Activated CD8-positive, alpha-beta memory T cell treated with anti-CD3 and anti-CD28 coated beads for 36 hours (primary cell): ENCODE data around the gene TUBB1. TPM values are rescaled to one million over a fixed set of nuclear protein-coding genes. Genes with fewer than 3 reads are reported as not detected.

Source experiments
- CTCF ChIA-PET: fragments of 350-600 bp; sonication (Branson Sonifier 250); formaldehyde crosslinking; loops from one replicate; lab custom pipeline; 2021; ENCODE audit warnings: antibody characterized with exemption; lab: Charles Lee
- POLR2A ChIA-PET: fragments of 350-600 bp; sonication (Branson Sonifier 250); formaldehyde crosslinking; loops from one replicate; lab custom pipeline; 2021; ENCODE audit warnings: antibody characterized with exemption; lab: Charles Lee
- total RNA-seq, 2 experiments: library from RNA; stranded (reverse); gene quantifications; one replicate each; pipeline ENCODE4 v1.2.3, GENCODE V29; 2021

The TUBB1 gene
- total RNA-seq, 2 experiments from 2014 or later = not detected

DNA sequence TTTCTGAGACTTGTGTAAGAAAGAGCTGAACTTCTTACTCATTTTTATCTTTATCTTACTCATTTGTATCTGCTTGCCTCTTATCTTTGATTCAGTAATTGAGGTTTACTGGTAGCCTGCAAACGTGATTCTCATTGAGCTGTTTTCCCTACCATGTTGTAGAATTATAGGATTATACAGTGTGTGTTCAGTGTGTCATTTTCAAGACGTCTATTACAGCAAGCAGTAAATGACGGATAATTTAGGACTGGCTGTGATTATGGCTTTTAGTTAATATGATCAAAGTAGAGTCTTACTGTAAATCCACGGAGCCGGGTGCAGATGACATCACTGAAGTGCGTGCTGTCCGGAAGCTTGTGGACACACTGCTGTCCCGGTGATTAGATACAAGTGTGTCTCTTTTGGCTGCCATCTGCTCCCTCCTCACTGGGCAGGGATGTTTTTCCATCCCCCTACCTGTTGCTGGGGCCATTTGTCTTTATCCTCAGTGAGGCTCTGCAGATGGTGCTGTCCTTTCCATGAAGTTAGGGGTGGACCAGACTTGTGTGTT lies 32.2 kb upstream of the TUBB1 start:
- ChIA-PET POLR2A (no interaction called here), CTCF (no interaction called here)

DNA sequence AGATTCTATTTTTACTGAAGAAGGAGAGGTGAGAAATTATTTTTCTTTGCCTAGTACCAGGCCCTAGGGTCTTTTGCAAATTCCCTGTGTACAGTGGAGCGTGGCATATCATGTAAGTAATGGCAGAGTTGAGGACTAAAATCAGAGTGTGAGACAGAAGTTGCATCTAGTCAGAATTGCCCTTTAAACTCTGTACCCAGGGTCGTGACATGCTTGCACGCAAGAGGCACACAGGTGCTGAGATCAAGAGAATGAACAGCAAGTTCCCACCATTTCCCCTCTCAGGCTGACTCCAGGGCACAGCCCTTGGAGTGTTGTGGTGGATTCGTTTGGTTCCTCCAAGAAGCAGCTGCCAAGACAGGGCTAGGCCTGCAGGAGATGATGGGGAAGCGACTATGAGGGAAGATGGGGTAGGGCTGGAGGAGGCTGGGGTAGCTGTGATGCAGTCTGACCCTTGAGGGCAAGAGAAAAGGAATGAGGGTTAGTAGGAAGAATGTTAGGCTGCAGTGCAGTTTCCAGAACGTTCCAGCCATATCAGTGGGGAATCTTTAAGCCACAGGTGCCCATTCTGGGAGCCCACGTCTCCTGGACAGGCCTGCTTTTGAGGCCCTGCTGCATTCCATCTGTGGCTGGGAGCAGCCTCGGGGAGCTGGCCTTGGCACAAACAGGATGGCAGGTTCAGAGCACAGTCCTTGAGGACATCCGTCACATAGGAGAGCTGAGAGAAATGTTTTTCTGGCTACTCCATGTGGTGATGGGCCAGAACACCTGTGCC lies 31.3 kb upstream of the TUBB1 start:
- ChIA-PET CTCF (no interaction called here), POLR2A (no interaction called here)

DNA sequence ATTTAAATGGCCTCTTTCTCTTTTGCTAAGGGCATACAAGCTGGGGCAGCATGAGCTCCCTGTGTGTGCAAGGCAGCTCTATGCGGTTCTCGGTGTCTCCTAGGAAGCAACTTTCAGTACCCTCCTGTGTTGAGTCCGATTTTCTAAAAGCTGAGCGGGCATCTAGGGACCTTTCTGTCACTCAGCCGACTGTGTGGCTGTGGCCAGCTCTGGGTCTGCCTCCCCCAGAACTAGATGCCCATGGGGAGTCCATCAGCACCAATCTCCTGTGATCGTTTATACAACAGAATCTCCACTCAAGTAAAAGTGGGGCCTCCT lies 30.7 kb upstream of the TUBB1 start:
- POLR2A ChIA-PET = no interaction called here
- CTCF ChIA-PET = no interaction called here

DNA sequence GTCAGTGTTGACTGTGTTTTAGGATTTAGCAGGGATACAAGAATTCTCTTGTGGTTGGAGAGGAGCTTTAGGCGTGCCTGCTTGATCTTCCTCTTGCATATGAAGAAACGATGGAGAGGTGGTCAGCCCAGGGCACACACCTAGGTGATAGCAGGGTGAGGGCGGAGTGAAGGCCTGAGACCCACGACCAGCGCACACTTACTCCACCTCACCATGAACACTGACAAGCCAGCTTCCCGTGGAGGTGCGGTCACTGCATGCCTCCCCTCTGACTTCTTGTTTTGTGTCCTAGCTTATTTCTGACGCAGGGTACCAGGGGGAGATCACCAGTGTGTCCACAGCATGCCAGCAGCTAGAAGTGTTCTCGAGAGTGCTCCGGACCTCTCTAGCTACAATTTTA lies 30.0 kb upstream of the TUBB1 start:
- CTCF ChIA-PET = no interaction called here

DNA sequence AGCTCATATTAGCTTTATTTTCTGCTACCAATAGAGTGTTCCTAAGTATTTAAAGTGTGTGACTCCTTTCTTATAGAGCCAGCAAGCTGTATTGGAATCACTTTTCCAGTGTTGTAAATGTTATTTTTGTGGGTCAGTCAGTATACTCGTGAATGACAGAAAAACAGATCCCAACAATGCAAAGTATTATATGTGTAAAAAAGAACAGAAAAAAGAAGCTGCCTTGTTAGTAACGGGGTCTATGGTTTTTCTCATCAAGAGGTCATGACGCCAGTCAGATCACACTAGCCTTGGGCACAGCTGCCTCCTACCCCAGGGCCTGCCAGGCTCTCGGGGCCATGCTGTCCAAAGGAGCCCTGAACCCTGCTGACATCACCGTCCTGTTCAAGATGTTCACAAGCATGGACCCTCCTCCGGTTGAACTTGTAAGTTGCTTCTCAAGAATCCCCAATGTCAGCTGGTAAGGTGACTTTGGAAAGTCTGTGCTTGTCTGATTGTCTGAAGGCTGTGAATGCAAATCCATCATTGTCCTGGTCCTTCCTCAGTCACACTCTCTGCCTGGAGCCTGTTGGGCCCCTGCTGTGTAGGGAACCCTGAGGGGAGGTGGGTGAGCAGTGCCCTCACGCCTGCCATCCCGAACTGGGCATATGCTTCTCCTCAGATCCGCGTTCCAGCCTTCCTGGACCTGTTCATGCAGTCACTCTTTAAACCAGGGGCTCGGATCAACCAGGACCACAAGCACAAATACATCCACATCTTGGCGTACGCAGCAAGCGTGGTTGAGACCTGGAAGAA lies 28.4 kb upstream of the TUBB1 start:
- CTCF ChIA-PET = interaction anchor here (1.0 kb wide), 1 partner anchor 14 kb away, joined by 3 read pairs; no protein-coding TSS in a partner anchor
- POLR2A ChIA-PET = interaction anchor here (0.8 kb wide), 1 partner anchor 10 kb away, joined by 3 read pairs; no protein-coding TSS in a partner anchor

More for the DNA sequence above, 30.0 kb upstream of the TUBB1 start:
- POLR2A ChIA-PET = no interaction called here

DNA sequence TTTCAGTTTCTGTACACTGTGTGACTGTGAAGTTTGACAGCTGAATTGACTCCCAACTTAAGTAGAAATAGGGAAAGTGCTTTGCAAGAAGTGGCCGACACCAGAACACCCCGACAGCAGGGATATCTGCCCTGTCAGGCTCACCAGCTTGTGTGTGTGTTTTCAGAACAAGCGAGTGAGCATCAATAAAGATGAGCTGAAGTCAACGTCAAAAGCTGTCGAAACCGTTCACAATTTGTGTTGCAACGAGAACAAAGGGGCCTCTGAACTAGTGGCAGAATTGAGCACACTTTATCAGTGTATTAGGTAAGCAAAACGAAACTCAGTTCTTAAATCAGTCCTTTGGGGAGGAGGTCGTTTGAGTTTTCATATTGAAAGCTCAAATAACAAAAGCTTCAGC lies 27.5 kb upstream of the TUBB1 start:
- ChIA-PET CTCF (interaction anchor here (0.6 kb wide), 1 partner anchor 123 kb away, joined by 4 read pairs; no protein-coding TSS in a partner anchor), POLR2A (interaction anchor here (0.8 kb wide), 1 partner anchor 9 kb away, joined by 3 read pairs; no protein-coding TSS in a partner anchor)

DNA sequence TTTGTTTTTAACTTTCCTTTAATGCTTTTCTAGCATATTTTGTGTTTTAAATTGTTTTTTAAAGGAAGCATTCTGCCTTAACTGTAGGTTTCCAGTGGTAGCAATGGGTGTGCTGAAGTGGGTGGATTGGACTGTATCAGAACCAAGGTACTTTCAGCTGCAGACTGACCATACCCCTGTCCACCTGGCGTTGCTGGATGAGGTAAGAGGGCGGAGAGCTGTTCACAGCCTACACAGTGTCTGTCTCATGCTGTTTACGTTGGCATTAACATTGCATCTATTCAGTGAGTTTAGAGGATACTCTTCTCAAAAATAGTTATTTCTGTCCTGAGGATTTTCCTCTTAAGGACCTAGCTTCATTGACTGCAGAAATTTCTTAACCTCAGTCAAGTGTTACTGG lies 26.3 kb upstream of the TUBB1 start:
- POLR2A ChIA-PET = no interaction called here
- CTCF ChIA-PET = interaction anchor here (0.6 kb wide), 1 partner anchor 11 kb away, joined by 4 read pairs; no protein-coding TSS in a partner anchor

DNA sequence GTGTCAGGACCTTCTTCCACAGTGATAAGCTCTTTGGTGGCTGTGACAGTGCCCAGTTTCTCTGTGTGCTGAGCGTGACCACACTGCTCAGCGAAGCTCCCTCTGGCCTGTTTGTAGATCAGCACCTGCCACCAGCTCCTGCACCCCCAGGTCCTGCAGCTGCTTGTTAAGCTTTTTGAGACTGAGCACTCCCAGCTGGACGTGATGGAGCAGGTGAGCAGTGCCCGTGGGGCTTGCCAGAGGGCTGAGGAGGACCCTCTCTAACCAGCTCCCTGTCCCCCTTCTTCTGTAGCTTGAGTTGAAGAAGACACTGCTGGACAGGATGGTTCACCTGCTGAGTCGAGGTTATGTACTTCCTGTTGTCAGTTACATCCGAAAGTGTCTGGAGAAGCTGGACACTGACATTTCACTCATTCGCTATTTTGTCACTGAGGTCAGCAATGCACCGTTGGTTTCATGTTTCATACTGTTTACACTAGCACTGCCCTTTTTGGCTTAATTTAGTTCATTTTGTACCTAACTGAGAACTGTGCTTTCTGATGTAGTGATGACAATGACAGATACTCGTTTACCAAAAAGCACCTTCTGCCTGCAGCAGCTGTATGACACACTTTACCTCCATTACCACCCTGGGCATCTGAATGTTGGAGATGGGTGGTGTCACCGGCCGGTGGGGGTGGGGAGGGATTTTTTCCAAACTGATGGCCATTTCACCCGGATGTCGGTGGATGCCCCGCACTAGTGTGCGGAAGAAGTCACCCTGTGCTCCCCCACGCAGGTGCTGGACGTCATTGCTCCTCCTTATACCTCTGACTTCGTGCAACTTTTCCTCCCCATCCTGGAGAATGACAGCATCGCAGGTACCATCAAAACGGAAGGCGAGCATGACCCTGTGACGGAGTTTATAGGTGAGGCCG lies 25.6 kb upstream of the TUBB1 start:
- ChIA-PET POLR2A (no interaction called here), CTCF (interaction anchor here (0.6 kb wide), 2 partner anchors 10 to 11 kb away, joined by 3 to 4 read pairs; no protein-coding TSS in a partner anchor)

DNA sequence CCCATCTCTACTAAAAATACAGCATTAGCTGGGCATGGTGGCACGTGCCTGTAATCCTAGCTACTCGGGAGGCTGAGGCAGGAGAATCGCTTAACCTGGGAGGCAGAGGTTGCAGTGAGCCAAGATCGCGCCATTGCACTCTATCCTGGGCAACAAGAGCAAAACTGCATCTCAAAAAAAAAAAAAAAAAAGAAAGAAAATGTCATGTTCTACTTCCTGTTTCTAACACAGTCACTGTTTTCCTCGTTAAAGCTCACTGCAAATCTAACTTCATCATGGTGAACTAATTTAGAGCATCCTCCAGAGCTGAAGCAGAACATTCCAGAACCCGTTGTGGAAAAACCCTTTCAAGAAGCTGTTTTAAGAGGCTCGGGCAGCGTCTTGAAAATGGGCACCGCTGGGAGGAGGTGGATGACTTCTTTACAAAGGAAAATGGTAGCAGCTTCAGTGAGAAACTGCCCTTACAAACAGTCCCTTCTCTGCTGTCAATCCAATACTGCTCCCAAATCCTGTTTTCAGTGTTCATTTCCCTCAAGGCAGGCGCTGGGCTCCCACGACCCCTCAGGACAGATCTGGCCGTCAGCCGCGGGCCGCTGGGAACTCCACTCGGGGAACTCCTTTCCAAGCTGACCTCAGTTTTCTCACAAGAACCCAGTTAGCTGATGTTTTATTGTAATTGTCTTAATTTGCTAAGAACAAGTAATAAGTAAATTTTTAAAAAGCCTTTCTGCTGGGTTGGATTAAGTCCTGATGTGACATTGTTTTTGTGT lies 24.7 kb upstream of the TUBB1 start:
- ChIA-PET CTCF (interaction anchor here (1.1 kb wide), 1 partner anchor 89 kb away, joined by 4 read pairs; no protein-coding TSS in a partner anchor), POLR2A (interaction anchor here (0.6 to 0.7 kb wide), 3 partner anchors 11 to 86 kb away, joined by 5 to 6 read pairs (median 5); no protein-coding TSS in a partner anchor)

DNA sequence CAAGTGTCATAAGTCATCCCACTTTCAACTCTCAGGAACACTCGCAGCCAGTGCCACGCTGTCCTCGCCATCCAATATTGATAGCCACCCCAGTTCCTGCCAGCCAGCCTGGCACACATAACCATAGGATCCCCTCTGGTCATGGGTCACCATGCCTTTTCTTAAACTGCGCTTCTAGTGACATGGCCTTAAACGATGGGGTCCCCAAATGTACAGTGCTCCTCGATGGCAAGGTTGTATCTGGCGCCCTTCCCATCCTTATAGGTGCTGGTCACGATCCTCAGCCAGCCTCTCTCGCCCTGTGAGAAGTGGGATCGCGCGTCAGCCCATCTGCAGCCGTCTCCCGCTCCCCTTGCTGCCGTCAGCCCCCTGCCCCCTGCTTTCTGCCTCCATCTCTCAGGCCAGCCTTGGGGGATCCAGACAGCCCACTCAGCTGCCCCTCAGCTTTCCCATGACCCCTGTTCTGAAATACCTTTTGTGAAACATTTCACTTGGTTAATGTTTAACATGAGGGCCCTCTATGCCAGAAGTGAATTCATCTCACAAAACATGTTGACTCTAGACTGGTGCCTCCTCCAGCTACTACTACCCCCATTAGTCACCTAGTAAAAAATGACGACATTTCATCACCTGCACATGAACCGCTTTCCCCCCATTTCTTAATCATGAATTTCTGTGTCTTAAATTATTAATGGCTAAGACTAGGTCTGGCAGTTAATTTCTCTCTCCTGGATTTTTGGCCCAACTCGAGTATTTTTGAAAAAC lies 23.6 kb upstream of the TUBB1 start:
- ChIA-PET POLR2A (interaction anchor here (0.5 to 0.8 kb wide), 3 partner anchors 13 to 156 kb away, joined by 3 read pairs; partner anchors contain the start of gene ATP5F1E), CTCF (interaction anchor here (1.1 kb wide), 1 partner anchor 88 kb away, joined by 4 read pairs; no protein-coding TSS in a partner anchor)

DNA sequence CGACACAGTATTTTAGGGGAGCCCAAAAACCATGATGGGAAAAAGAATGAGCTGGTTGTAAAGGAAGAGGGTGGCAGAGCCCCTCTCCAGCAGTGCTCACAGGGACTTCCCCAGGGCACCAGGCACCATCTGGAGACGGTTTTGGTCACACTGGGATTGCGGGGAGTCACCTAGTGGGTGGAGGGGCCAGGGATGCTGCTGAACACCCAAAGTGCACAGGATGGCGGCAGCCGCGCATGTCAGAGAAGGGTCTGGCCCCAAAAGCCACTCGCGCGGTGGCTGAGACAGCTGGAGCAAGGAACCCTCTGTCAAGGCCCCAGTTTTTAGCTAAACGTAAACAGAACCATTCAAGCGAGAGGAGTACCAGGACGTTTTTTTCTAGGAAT lies 23.0 kb upstream of the TUBB1 start:
- ChIA-PET POLR2A (interaction anchor here (0.5 to 0.8 kb wide), 2 partner anchors 36 to 155 kb away, joined by 3 read pairs; partner anchors contain the start of gene ATP5F1E), CTCF (no interaction called here)

DNA sequence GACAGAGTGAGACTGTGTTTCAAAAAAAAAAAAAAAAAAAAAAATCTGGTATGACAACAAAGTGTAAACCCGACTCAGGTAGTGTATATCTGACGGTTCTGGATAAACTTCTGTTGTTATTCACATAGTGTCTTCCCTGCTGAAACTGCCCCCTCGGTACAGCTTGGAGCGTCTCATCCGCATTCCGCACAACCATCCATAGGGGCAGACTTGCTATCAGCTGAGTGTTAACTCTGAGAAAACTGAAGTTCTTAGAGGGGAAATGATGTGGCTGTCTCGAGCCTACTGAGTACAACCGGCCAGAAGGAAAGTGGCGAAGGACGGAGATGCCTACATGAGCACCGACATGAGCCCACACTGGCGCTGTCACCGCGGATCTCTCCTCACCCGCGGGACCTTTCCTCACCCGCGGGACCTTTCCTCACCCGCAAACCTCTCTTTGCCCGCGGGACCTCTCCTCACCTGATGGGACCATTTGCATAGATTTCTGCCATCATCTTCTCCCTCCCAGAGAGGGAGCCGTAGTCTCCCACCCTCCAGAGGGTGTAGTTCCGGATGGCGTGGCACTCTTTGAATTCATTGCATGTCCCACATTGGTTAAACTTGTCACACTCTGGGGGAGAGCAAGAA lies 22.0 kb upstream of the TUBB1 start:
- CTCF ChIA-PET = no interaction called here

DNA sequence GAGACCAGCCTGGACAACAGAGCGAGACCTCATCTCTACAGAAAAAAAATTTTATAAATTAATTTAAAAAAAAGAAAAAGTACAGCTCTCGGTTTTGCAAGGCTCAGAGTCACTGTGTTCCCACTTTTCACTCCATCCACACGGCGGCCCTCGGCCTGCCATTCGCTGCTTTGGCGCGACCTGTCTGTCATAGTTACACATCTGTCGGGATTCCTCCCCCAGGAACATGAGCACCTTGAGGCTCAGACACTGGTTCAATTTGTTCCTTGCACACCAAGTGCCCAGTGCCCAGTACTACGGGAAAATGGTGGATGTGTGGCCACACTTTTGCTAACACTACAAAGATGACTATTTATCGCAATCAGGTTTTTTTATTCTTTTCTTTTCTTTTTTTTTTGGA lies 20.6 kb upstream of the TUBB1 start:
- CTCF ChIA-PET = no interaction called here
- POLR2A ChIA-PET = no interaction called here

More for the DNA sequence above, 22.0 kb upstream of the TUBB1 start:
- POLR2A ChIA-PET = no interaction called here

DNA sequence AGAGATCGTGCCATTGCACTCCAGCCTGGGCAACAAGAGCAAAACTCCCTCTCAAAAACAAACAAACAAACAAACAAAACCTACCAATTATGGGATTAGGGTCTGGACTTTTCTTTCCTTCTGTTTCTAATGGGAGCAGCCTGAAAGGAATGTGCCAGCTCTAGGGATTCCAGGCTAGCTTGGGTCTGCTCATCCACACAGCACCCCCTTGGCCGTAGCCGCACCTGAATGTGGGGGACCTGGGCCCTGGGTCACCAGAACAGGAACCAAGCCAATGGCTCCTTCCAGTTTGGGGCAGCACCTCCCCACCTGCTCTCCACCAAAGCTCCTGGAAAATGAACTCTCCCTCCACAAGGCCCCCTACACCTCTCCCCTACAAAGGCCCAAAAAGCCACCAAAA lies 18.9 kb upstream of the TUBB1 start:
- POLR2A ChIA-PET = interaction anchor here (0.9 to 1.5 kb wide), 2 partner anchors 9 to 32 kb away, joined by 3 to 5 read pairs; partner anchors contain the start of gene ATP5F1E
- CTCF ChIA-PET = interaction anchor here (0.6 kb wide), 1 partner anchor 350 kb away, joined by 3 read pairs; no protein-coding TSS in a partner anchor

DNA sequence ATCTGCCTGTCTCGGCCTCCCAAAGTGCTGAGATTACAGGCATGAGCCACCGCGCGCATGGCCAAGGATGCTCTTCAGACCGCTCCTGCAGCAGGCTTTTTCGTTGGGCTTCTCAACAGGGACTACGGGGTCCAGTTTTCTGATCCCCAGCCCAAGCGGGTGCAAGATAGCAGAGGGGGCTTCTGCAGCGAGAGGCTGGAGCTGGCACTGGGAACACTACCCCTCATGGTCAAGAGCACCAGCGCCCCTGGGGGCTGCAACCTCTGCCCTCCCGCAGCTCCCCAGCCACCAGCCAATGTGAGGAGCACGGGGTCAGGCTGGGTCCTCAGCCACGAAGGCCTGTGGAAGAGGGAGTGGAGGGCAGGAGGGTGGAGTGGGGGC lies 18.2 kb upstream of the TUBB1 start:
- ChIA-PET CTCF (no interaction called here), POLR2A (no interaction called here)

DNA sequence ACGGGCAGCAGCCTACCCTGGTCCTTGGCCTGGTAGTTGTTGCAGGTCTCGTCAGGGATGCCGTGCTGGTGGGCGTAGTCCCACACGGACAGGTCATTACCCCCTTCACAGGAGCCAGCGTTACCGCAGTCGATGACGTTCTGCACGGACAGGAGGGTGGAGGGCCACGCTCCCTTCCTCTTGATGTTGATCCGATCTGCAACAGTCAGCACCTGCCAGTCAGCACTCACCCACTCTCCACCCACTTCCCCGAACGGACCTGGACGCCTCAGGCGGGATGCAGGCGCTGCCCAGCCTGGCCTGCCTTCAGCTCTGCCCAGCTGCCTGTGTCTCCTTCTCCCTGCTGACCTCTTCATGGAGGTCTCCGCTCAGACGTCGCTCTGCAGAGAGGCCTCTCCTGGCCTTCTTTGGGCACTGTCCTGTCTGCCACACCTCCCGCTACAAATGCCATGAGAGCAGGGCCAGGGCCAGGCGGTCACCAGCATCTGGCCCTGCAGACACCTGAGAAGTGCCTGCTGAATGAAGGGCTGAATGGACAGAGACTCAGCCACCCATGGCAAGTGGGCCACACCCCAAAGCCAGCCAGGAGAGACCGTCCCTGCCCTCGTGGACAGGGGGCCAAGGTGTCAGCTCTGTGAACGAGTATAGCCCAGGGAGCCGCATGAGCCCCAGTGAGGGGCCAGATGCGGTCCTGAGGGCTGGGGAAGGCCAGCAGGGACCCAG lies 17.6 kb upstream of the TUBB1 start:
- ChIA-PET POLR2A (no interaction called here), CTCF (no interaction called here)
